ENCODE results near the gene CTU1.

Gene CTU1

GRCh38 chr19:51137792-51138425, 29.7 kb upstream of the CTU1 start:
- Histone ChIP-seq H2BK12ac (ENCODE audit: low read length in 2 of 2) (peak overlapping the region in 1 of 2 experiments; percentile 82), H3K14ac (ENCODE audit: low read length in 2 of 2) (peak overlapping the region in 1 of 2 experiments; percentile 45)

GRCh38 chr19:51136851-51137551, 28.8 kb upstream of the CTU1 start:
- Histone ChIP-seq H3K14ac (ENCODE audit: low read length in 2 of 2) (no peak overlapping the region), H2AK5ac (ENCODE audit: low read length, severe bottlenecking) (no peak overlapping the region), H3K27me3 (ENCODE audit: control insufficient read depth in 1 of 2, insufficient read depth in 1 of 2, low read length in 2 of 2) (peaks cover 0 to 36% of the 10 kb centered on the region in 2 experiments), H3K36me3 (ENCODE audit: control insufficient read depth in 1 of 2, insufficient read depth in 2 of 2, low read depth in 1 of 2, low read length in 2 of 2) (no peaks in the 10 kb centered on the region), H3K4ac (ENCODE audit: low read depth in 1 of 2, low read length in 2 of 2) (no peak overlapping the region), H3K9me3 (ENCODE audit: control insufficient read depth, low read length) (peaks cover 7% of the 10 kb centered on the region), H4K8ac (ENCODE audit: low read length) (no peak overlapping the region), H3K4me1 (ENCODE audit: control insufficient read depth, insufficient read depth, low read depth, low read length) (no peaks in the 10 kb centered on the region), H3K27ac (ENCODE audit: low read length, poor library complexity, severe bottlenecking) (no peak overlapping the region), H3K18ac (ENCODE audit: low read depth in 1 of 2, low read length in 2 of 2) (peak overlapping the region in 1 of 2 experiments; percentile 21), H2BK12ac (ENCODE audit: low read length in 2 of 2) (peak overlapping the region in 1 of 2 experiments; percentile 77), H3K79me1 (replicated peaks; ENCODE audit: low read length, poor library complexity, severe bottlenecking) (no peaks in the 10 kb centered on the region), H3K9ac (ENCODE audit: low read length) (no peak overlapping the region), H3K4me3 (ENCODE audit: insufficient read depth in 1 of 2, low read depth in 1 of 2, low read length in 2 of 2) (no peak overlapping the region), H3K23ac (ENCODE audit: low read length in 2 of 2) (no peak overlapping the region), H2AFZ (ENCODE audit: low read depth, low read length) (no peak overlapping the region), H2BK15ac (ENCODE audit: low read depth, poor library complexity, severe bottlenecking) (peak overlapping the region; percentile 97), H3K4me2 (ENCODE audit: low read length, poor library complexity, severe bottlenecking) (no peak overlapping the region), H2BK5ac (ENCODE audit: low read depth, low read length, poor library complexity, severe bottlenecking) (no peak overlapping the region), H2BK120ac (ENCODE audit: low read depth, low read length) (no peak overlapping the region), H4K91ac (ENCODE audit: low read length) (no peak overlapping the region)
- no peak for DNase-seq
- whole genome bisulfite sequencing = 83% methylated on average over 12 of the region's 12 CpGs

More at GRCh38 chr19:51137792-51138425, 29.7 kb upstream of the CTU1 start:
- peak overlapping the region in 1 of 2 experiments; percentile 38 for H3K18ac ChIP-seq (ENCODE audit: low read depth in 1 of 2, low read length in 2 of 2)
- peaks cover 7% of the 10 kb centered on the region for H3K9me3 ChIP-seq (ENCODE audit: control insufficient read depth, low read length)
- no peak overlapping the region for H2BK120ac ChIP-seq (ENCODE audit: low read depth, low read length)
- H3K23ac ChIP-seq (ENCODE audit: low read length in 2 of 2) = no peak overlapping the region
- no peak overlapping the region for H2BK5ac ChIP-seq (ENCODE audit: low read depth, low read length, poor library complexity, severe bottlenecking)
- no peak overlapping the region for H4K8ac ChIP-seq (ENCODE audit: low read length)
- H4K91ac ChIP-seq (ENCODE audit: low read length) = no peak overlapping the region
- H3K27ac ChIP-seq (ENCODE audit: low read length, poor library complexity, severe bottlenecking) = no peak overlapping the region
- H3K4me2 ChIP-seq (ENCODE audit: low read length, poor library complexity, severe bottlenecking) = no peak overlapping the region
- H3K4ac ChIP-seq (ENCODE audit: low read depth in 1 of 2, low read length in 2 of 2) = no peak overlapping the region
- peaks cover 0 to 41% of the 10 kb centered on the region in 2 experiments for H3K27me3 ChIP-seq (ENCODE audit: control insufficient read depth in 1 of 2, insufficient read depth in 1 of 2, low read length in 2 of 2)
- H3K9ac ChIP-seq (ENCODE audit: low read length) = no peak overlapping the region
- no peak for DNase-seq
- no peaks in the 10 kb centered on the region for H3K4me1 ChIP-seq (ENCODE audit: control insufficient read depth, insufficient read depth, low read depth, low read length)
- no peaks in the 10 kb centered on the region for H3K79me1 ChIP-seq (replicated peaks; ENCODE audit: low read length, poor library complexity, severe bottlenecking)
- H2AK5ac ChIP-seq (ENCODE audit: low read length, severe bottlenecking) = no peak overlapping the region
- H2AFZ ChIP-seq (ENCODE audit: low read depth, low read length) = no peak overlapping the region
- H2BK15ac ChIP-seq (ENCODE audit: low read depth, poor library complexity, severe bottlenecking) = no peak overlapping the region
- no peak overlapping the region for H3K4me3 ChIP-seq (ENCODE audit: insufficient read depth in 1 of 2, low read depth in 1 of 2, low read length in 2 of 2)
- 79% methylated on average over 8 of the region's 9 CpGs for WGBS
- H3K36me3 ChIP-seq (ENCODE audit: control insufficient read depth in 1 of 2, insufficient read depth in 2 of 2, low read depth in 1 of 2, low read length in 2 of 2) = no peaks in the 10 kb centered on the region

GRCh38 chr19:51135986-51136762, 28.0 kb upstream of the CTU1 start:
- H3K79me1 ChIP-seq (replicated peaks; ENCODE audit: low read length, poor library complexity, severe bottlenecking) = no peaks in the 10 kb centered on the region
- 90% methylated on average over 6 of the region's 8 CpGs for WGBS
- no peak overlapping the region for H4K91ac ChIP-seq (ENCODE audit: low read length)
- no peak overlapping the region for H3K14ac ChIP-seq (ENCODE audit: low read length in 2 of 2)
- H2BK12ac ChIP-seq (ENCODE audit: low read length in 2 of 2) = no peak overlapping the region
- H3K9ac ChIP-seq (ENCODE audit: low read length) = no peak overlapping the region
- H3K4me2 ChIP-seq (ENCODE audit: low read length, poor library complexity, severe bottlenecking) = no peak overlapping the region
- no peak overlapping the region for H2BK5ac ChIP-seq (ENCODE audit: low read depth, low read length, poor library complexity, severe bottlenecking)
- no peak overlapping the region for H2BK15ac ChIP-seq (ENCODE audit: low read depth, poor library complexity, severe bottlenecking)
- H3K36me3 ChIP-seq (ENCODE audit: control insufficient read depth in 1 of 2, insufficient read depth in 2 of 2, low read depth in 1 of 2, low read length in 2 of 2) = no peaks in the 10 kb centered on the region
- H3K23ac ChIP-seq (ENCODE audit: low read length in 2 of 2) = no peak overlapping the region
- H3K9me3 ChIP-seq (ENCODE audit: control insufficient read depth, low read length) = peaks cover 7% of the 10 kb centered on the region
- peaks cover 0 to 29% of the 10 kb centered on the region in 2 experiments for H3K27me3 ChIP-seq (ENCODE audit: control insufficient read depth in 1 of 2, insufficient read depth in 1 of 2, low read length in 2 of 2)
- no peak overlapping the region for H3K18ac ChIP-seq (ENCODE audit: low read depth in 1 of 2, low read length in 2 of 2)
- no peak overlapping the region for H2BK120ac ChIP-seq (ENCODE audit: low read depth, low read length)
- no peak overlapping the region for H2AK5ac ChIP-seq (ENCODE audit: low read length, severe bottlenecking)
- no peak overlapping the region for H3K27ac ChIP-seq (ENCODE audit: low read length, poor library complexity, severe bottlenecking)
- H4K8ac ChIP-seq (ENCODE audit: low read length) = no peak overlapping the region
- H3K4me1 ChIP-seq (ENCODE audit: control insufficient read depth, insufficient read depth, low read depth, low read length) = no peaks in the 10 kb centered on the region
- DNase-seq = no peak
- H3K4me3 ChIP-seq (ENCODE audit: insufficient read depth in 1 of 2, low read depth in 1 of 2, low read length in 2 of 2) = peak overlapping the region in 1 of 2 experiments; percentile 7
- no peak overlapping the region for H3K4ac ChIP-seq (ENCODE audit: low read depth in 1 of 2, low read length in 2 of 2)
- no peak overlapping the region for H2AFZ ChIP-seq (ENCODE audit: low read depth, low read length)

- Histone ChIP-seq H3K4ac (ENCODE audit: low read depth in 1 of 2, low read length in 2 of 2) (no peak overlapping the region), H3K79me1 (replicated peaks; ENCODE audit: low read length, poor library complexity, severe bottlenecking) (no peaks in the 10 kb centered on the region), H2BK12ac (ENCODE audit: low read length in 2 of 2) (no peak overlapping the region), H4K8ac (ENCODE audit: low read length) (no peak overlapping the region), H3K9me3 (ENCODE audit: control insufficient read depth, low read length) (peaks cover 7% of the 10 kb centered on the region), H2AFZ (ENCODE audit: low read depth, low read length) (no peak overlapping the region), H2BK5ac (ENCODE audit: low read depth, low read length, poor library complexity, severe bottlenecking) (no peak overlapping the region), H3K18ac (ENCODE audit: low read depth in 1 of 2, low read length in 2 of 2) (no peak overlapping the region), H3K27ac (ENCODE audit: low read length, poor library complexity, severe bottlenecking) (no peak overlapping the region), H2BK15ac (ENCODE audit: low read depth, poor library complexity, severe bottlenecking) (no peak overlapping the region), H3K36me3 (ENCODE audit: control insufficient read depth in 1 of 2, insufficient read depth in 2 of 2, low read depth in 1 of 2, low read length in 2 of 2) (no peaks in the 10 kb centered on the region), H3K9ac (ENCODE audit: low read length) (no peak overlapping the region), H4K91ac (ENCODE audit: low read length) (no peak overlapping the region), H3K4me3 (ENCODE audit: insufficient read depth in 1 of 2, low read depth in 1 of 2, low read length in 2 of 2) (no peak overlapping the region), H3K14ac (ENCODE audit: low read length in 2 of 2) (no peak overlapping the region), H2AK5ac (ENCODE audit: low read length, severe bottlenecking) (no peak overlapping the region), H3K4me2 (ENCODE audit: low read length, poor library complexity, severe bottlenecking) (no peak overlapping the region), H2BK120ac (ENCODE audit: low read depth, low read length) (no peak overlapping the region), H3K4me1 (ENCODE audit: control insufficient read depth, insufficient read depth, low read depth, low read length) (no peaks in the 10 kb centered on the region), H3K27me3 (ENCODE audit: control insufficient read depth in 1 of 2, insufficient read depth in 1 of 2, low read length in 2 of 2) (peaks cover 0 to 30% of the 10 kb centered on the region in 2 experiments), H3K23ac (ENCODE audit: low read length in 2 of 2) (no peak overlapping the region)
- DNase-seq = no peak
- 83% methylated on average over 3 of the region's 5 CpGs for WGBS
Measured at GRCh38 chr19:51135004-51135403, 26.8 kb upstream of the CTU1 start.

Data from mesenchymal stem cell (in vitro differentiated cells and primary cell).